H1 (cell line): ENCODE results near the gene MINDY1. TPM values are rescaled to one million over a fixed set of nuclear protein-coding genes. Genes with fewer than 3 reads are reported as not detected.

Experiments used
- ATF2 ChIP-seq: IDR thresholded peaks from 2 replicates; pipeline ENCODE4 v1.6.1; 2012; ENCODE audit warnings: low read length, inconsistent platforms
- KDM1A ChIP-seq: fragments of 200-600, 300-600 bp; sonication (generic); IDR thresholded peaks from 2 replicates; pipeline ENCODE4 v1.7.1; 2016; ENCODE audit warnings: mild to moderate bottlenecking, low read length, borderline replicate concordance
- KDM4A ChIP-seq: IDR thresholded peaks from one replicate; pipeline ENCODE4 v1.7.1; 2012; ENCODE audit warnings: low read depth, mild to moderate bottlenecking, moderate library complexity, low read length, inconsistent platforms; ENCODE audit not compliant: severe bottlenecking
- NRF1 ChIP-seq: IDR thresholded peaks from 2 replicates; pipeline ENCODE4 v1.6.1; 2011; ENCODE audit warnings: mild to moderate bottlenecking, low read depth, low read length, improper control_type of control experiment
- RBBP5 ChIP-seq: IDR thresholded peaks from 2 replicates; pipeline ENCODE4 v1.7.1; 2012; ENCODE audit warnings: low read depth, mild to moderate bottlenecking, inconsistent platforms, low read length, moderate library complexity, borderline replicate concordance
- polyA plus RNA-seq, 7 experiments: library from polyadenylated mRNA; depleted of rRNA in 3 of 7; stranded (reverse) in 5 of 7; unstranded in 2 of 7; fragments of >200 nt in 5 of 7; fragments of 200-250 nt in 2 of 7; gene quantifications; 1 replicate in 5 of 7; 2 replicates in 1 of 7; 4 replicates in 1 of 7; pipeline versions ENCODE4 v1.2.1 to v1.2.3, GENCODE V29; 2011 to 2013; ENCODE audit warnings: missing spikeins in 2 of 7, mixed read lengths in 2 of 7
- total RNA-seq: library from RNA; stranded (reverse); fragmentation: NEBNext Ultra II Directional; extraction: Animal tissue kit (Norgen Biotek cat#: 25700); gene quantifications from 2 replicates; pipeline ENCODE4 v1.2.1, GENCODE V29; 2021

Gene MINDY1
- total and polyA plus RNA-seq, 2 of the 8 experiments (the other 6 are each of a cell fraction or from before 2014, with no cell fraction given), result 10.3 to 11.4 TPM

GRCh38 chr1:150994248-150994647, 12.5 kb downstream of the MINDY1 start (continued):
- no peak for TF ChIP-seq ATF2
- TF ChIP-seq KDM4A, result no peak
- no peak for TF ChIP-seq RBBP5
- TF ChIP-seq NRF1, result no peak
- TF ChIP-seq KDM1A, result no peak
